HG03159 (cell line): ENCODE results near the gene PTPN18.
A peak's percentile ranks its signal among the peaks of the same experiment; 100 is the strongest.
"Not testable (repeated sequence)": the region's sequence is repeated elsewhere in the genome, so short reads cannot be mapped to it uniquely, and the experiment has no call there.

Experiments used
- ATAC-seq: cut with Tn5 transposase; IDR thresholded peaks from one replicate; pipeline ENCODE4 v1.9.1; 2021; ENCODE audit warnings: mild to moderate bottlenecking, moderate library complexity; ENCODE audit not compliant: unreplicated experiment

The PTPN18 gene

GRCh38 chr2:130355578-130356431, at the start of gene PTPN18:
Gene PTPN18, plus strand, starts transcription at chr2:130356056. Its CDS starts 52 bp downstream, at chr2:130356108.
- peak; percentile 80 for ATAC-seq

GRCh38 chr2:130307850-130308249, 48.0 kb upstream of the PTPN18 start:
- ATAC-seq, result no peak

- ATAC-seq, result no peak
Observed at GRCh38 chr2:130310881-130311280, 45.0 kb upstream of the PTPN18 start.

GRCh38 chr2:130313812-130314334, 42.0 kb upstream of the PTPN18 start:
- no peak for ATAC-seq

- ATAC-seq, result no peak
Observed at GRCh38 chr2:130314377-130314776, 41.5 kb upstream of the PTPN18 start.

GRCh38 chr2:130316596-130316995, 39.3 kb upstream of the PTPN18 start:
- ATAC-seq, result no peak

- ATAC-seq, result no peak
Observed at GRCh38 chr2:130318906-130319305, 37.0 kb upstream of the PTPN18 start.

- no peak for ATAC-seq
Observed at GRCh38 chr2:130319536-130319935, 36.3 kb upstream of the PTPN18 start.

GRCh38 chr2:130327703-130328527, 27.9 kb upstream of the PTPN18 start:
- no peak for ATAC-seq

GRCh38 chr2:130328710-130329109, 27.1 kb upstream of the PTPN18 start:
- no peak for ATAC-seq

- peak; percentile 82 for ATAC-seq
Observed at GRCh38 chr2:130332271-130333073, 23.4 kb upstream of the PTPN18 start.

- not testable (repeated sequence) for ATAC-seq
Observed at GRCh38 chr2:130333253-130333652, 22.6 kb upstream of the PTPN18 start.

- ATAC-seq, result no peak
Observed at GRCh38 chr2:130334026-130334425, 21.8 kb upstream of the PTPN18 start.

- ATAC-seq, result no peak
Observed at GRCh38 chr2:130335226-130335625, 20.6 kb upstream of the PTPN18 start.

GRCh38 chr2:130336150-130336876, 19.5 kb upstream of the PTPN18 start:
- ATAC-seq, result no peak

- ATAC-seq, result no peak
Observed at GRCh38 chr2:130336877-130337734, 18.8 kb upstream of the PTPN18 start.

- no peak for ATAC-seq
Observed at GRCh38 chr2:130337735-130338325, 18.0 kb upstream of the PTPN18 start.

GRCh38 chr2:130338793-130339345, 17.0 kb upstream of the PTPN18 start:
- no peak for ATAC-seq
